K562 (cell line): Measurements from ENCODE around the gene ABHD5.

Experiments used
- CBX3 ChIP-seq, 2 experiments: IDR thresholded peaks; 1 replicate in 1 of 2; 2 replicates in 1 of 2; pipeline ENCODE4 v1.6.1; 2012; ENCODE audit warnings: inconsistent platforms in 2 of 2, low read length in 2 of 2, borderline replicate concordance in 1 of 2, control low read depth in 1 of 2
- CTCF ChIP-seq, 3 experiments: IDR thresholded peaks in 2 of 3; conservative IDR thresholded peaks in 1 of 3; 2 replicates each; pipeline ENCODE4 v1.5.1; 2011 to 2012; ENCODE audit warnings: low read length in 3 of 3, mild to moderate bottlenecking in 3 of 3, control low read depth in 2 of 3, improper control_type of control experiment in 1 of 3, inconsistent platforms in 1 of 3, low read depth in 1 of 3, mixed read lengths in 1 of 3, moderate library complexity in 1 of 3; ENCODE audit not compliant: insufficient read depth in 2 of 3
- EZH2 ChIP-seq: IDR thresholded peaks from 2 replicates; pipeline ENCODE4 v1.6.1; 2012; ENCODE audit warnings: low read depth, mild to moderate bottlenecking, inconsistent platforms, low read length, borderline replicate concordance
- FOXK2 ChIP-seq, 2 experiments: fragments of 450-650 bp; IDR thresholded peaks in 1 of 2; conservative IDR thresholded peaks in 1 of 2; 2 replicates each; pipeline ENCODE4 v1.6.1; 2016; ENCODE audit warnings: low read depth in 2 of 2, mild to moderate bottlenecking in 1 of 2
- MEF2A ChIP-seq: IDR thresholded peaks from 2 replicates; pipeline ENCODE4 v1.6.1; 2011; ENCODE audit warnings: low read depth, mild to moderate bottlenecking, low read length, moderate library complexity; ENCODE audit not compliant: control insufficient read depth
- RBFOX2 ChIP-seq: fragments of 200-400 bp; formaldehyde crosslinking; IDR thresholded peaks from 2 replicates; pipeline ENCODE4 v1.6.1; 2017; ENCODE audit warnings: low read depth, mild to moderate bottlenecking, low read length, moderate library complexity
- RREB1 ChIP-seq: fragments of 250-450 bp; sonication (Bioruptor Pico); IDR thresholded peaks from 2 replicates; pipeline ENCODE4 v1.4.0; 2020
- XRCC4 ChIP-seq: IDR thresholded peaks from one replicate; pipeline ENCODE4 v1.6.1; 2011; ENCODE audit not compliant: insufficient read depth, insufficient read length; ENCODE audit errors: extremely low read depth

GRCh38 chr3:43692971-43693370, 2.2 kb downstream of the ABHD5 start:
- TF ChIP-seq RREB1 (CRISPR knock-in tag) (no peak), RBFOX2 (peak; percentile 42; the same call in 1 of the 2 replicates), XRCC4 (no peak), CTCF (IDR thresholded peaks at IDR 0.05 in 2 of 3, conservative IDR thresholded peaks at IDR 0.05 in 1 of 3; ENCODE audit: insufficient read depth in 2 of 3, low read depth in 1 of 3, low read length in 3 of 3) (no peak), EZH2 (no peak), CBX3 (IDR thresholded peaks at IDR 0.05; ENCODE audit: borderline replicate concordance in 1 of 2, low read length in 2 of 2) (no peak), FOXK2 (conservative IDR thresholded peaks at IDR 0.05 in 1 of 2, IDR thresholded peaks at IDR 0.05 in 1 of 2; ENCODE audit: low read depth in 2 of 2) (no peak), MEF2A (no peak)
